NCI-H2227 treated with DMSO at 0.1 percent for 48 hours (cell line): Measurements from ENCODE around the gene PDE10A.

Experiments used
- DNase-seq: peaks from one replicate; lab custom pipeline; 2025; lab: John Stamatoyannopoulos, UW

Gene PDE10A

GRCh38 chr6:165390475-165390874, 272.6 kb downstream of the PDE10A start:
- no peak for DNase-seq

- DNase-seq, result no peak
These were observed 273.5 kb downstream of the PDE10A start for GRCh38 chr6:165389534-165389933.

GRCh38 chr6:165383323-165383722, 279.7 kb downstream of the PDE10A start:
- DNase-seq, result no peak

- no peak for DNase-seq
These were observed 286.9 kb downstream of the PDE10A start for GRCh38 chr6:165376100-165376499.

- no peak for DNase-seq
These were observed 297.7 kb downstream of the PDE10A start for GRCh38 chr6:165365371-165365770.

- DNase-seq, result no peak
These were observed 317.3 kb downstream of the PDE10A start for GRCh38 chr6:165345700-165346099.

- DNase-seq, result no peak
These were observed 322.5 kb downstream of the PDE10A start for GRCh38 chr6:165340532-165340931.

- DNase-seq, result no peak
These were observed 337.4 kb downstream of the PDE10A start for GRCh38 chr6:165325609-165326008.

GRCh38 chr6:165321555-165322145, 341.4 kb downstream of the PDE10A start:
- DNase-seq, result no peak

- no peak for DNase-seq
These were observed 341.9 kb downstream of the PDE10A start for GRCh38 chr6:165321150-165321549.

- DNase-seq, result no peak
These were observed 345.3 kb downstream of the PDE10A start for GRCh38 chr6:165317723-165318122.

- DNase-seq, result no peak
These were observed 353.9 kb downstream of the PDE10A start, which contains the start of gene C6orf118 for GRCh38 chr6:165308926-165309731. C6orf118 (minus strand) TSS chr6:165309605; CDS start chr6:165309586, 19 bp downstream.

GRCh38 chr6:165306955-165307354, 356.1 kb downstream of the PDE10A start:
- DNase-seq, result no peak

- DNase-seq, result no peak
These were observed 361.4 kb downstream of the PDE10A start for GRCh38 chr6:165301372-165302246.

- no peak for DNase-seq
These were observed 362.6 kb downstream of the PDE10A start for GRCh38 chr6:165300422-165300936.

- DNase-seq, result no peak
These were observed 364.2 kb downstream of the PDE10A start for GRCh38 chr6:165298875-165299274.

- no peak for DNase-seq
These were observed 364.6 kb downstream of the PDE10A start for GRCh38 chr6:165298402-165298801.

- no peak for DNase-seq
These were observed 370.4 kb downstream of the PDE10A start for GRCh38 chr6:165292657-165293056.
